HCT116 (cell line): ENCODE measurements around the gene CHD2. TPM values are rescaled to one million over a fixed set of nuclear protein-coding genes. Genes with fewer than 3 reads are reported as not detected.

Experiments used
- ATAC-seq: fragments of 200-7000 bp; cut with Tn5 transposase; 2 replicates; pipeline ENCODE4 v1.9.1; 2020; ENCODE audit warnings: mild to moderate bottlenecking, moderate library complexity
- BruUV-seq: library from RNA; stranded (reverse); fragments of 400-500 nt; replicated peaks from 2 replicates; lab custom pipeline; 2021; lab: Mats Ljungman, UMichigan
- CTCF ChIA-PET: fragments of 300-600 bp; sonication (Branson Sonifier 250); formaldehyde crosslinking; loops from one replicate; lab custom pipeline; 2021; ENCODE audit warnings: antibody characterized with exemption; lab: Charles Lee
- POLR2A ChIA-PET: fragments of 300-600, 350-600 bp; sonication (Branson Sonifier 250); formaldehyde crosslinking; loops from one replicate; lab custom pipeline; 2021; ENCODE audit warnings: antibody characterized with exemption; lab: Charles Lee
- RAD21 ChIA-PET, 2 experiments: fragments of 300-600 bp; sonication (Branson Sonifier 250); formaldehyde crosslinking; loops; one replicate each; lab custom pipeline; 2023; ENCODE audit warnings: low total read pairs in 2 of 2; ENCODE audit not compliant: uncharacterized antibody in 2 of 2, unreplicated experiment in 2 of 2, low non-redundant PET in 1 of 2; lab: Charles Lee
- DNase-seq: peaks from one replicate; pipeline ENCODE4 v3.0.0-alpha.2; 2010; ENCODE audit warnings: low read depth, low spot score
- H2AFZ ChIP-seq: fragments of 200-600 bp; shearing (Covaris generic), sonication (generic); 2 replicates; pipeline ENCODE4 v1.6.1; 2017; ENCODE audit warnings: low read depth, mixed run types, mixed read lengths, antibody characterized with exemption, low read length; ENCODE audit not compliant: poor library complexity, severe bottlenecking
- H3K27ac ChIP-seq: 2 replicates; pipeline ENCODE4 v1.5.1; 2012; ENCODE audit warnings: low read depth, low read length
- H3K27me3 ChIP-seq: fragments of 200-600 bp; sonication (generic); 2 replicates; pipeline ENCODE4 v1.6.1; 2016; ENCODE audit warnings: mixed run types, low read length, mixed read lengths; ENCODE audit not compliant: insufficient read depth
- H3K36me3 ChIP-seq, 2 experiments: fragments of 200-500 bp in 1 of 2; fragments of 200-600 bp in 1 of 2; sonication (Bioruptor generic) in 1 of 2; sonication (generic) in 1 of 2; 2 replicates each; pipeline versions ENCODE4 v1.5.1 to v1.6.1; 2014 to 2016; ENCODE audit warnings: low read length in 2 of 2, inconsistent platforms in 1 of 2, mixed read lengths in 1 of 2, mixed run types in 1 of 2; ENCODE audit not compliant: insufficient read depth in 2 of 2, control insufficient read depth in 1 of 2
- H3K4me1 ChIP-seq, 2 experiments: fragments of 200-600 bp in 1 of 2; sonication (generic) in 1 of 2; 2 replicates each; pipeline versions ENCODE4 v1.5.1 to v1.6.1; 2012 to 2017; ENCODE audit warnings: low read length in 2 of 2, inconsistent platforms in 1 of 2, mild to moderate bottlenecking in 1 of 2, mixed read lengths in 1 of 2, mixed run types in 1 of 2, moderate library complexity in 1 of 2; ENCODE audit not compliant: insufficient read depth in 2 of 2, control insufficient read depth in 1 of 2
- H3K4me2 ChIP-seq: fragments of 200-600 bp; sonication (generic); 2 replicates; pipeline ENCODE4 v1.6.1; 2017; ENCODE audit warnings: mixed run types, low read length, mixed read lengths
- H3K4me3 ChIP-seq, 2 experiments: fragments of 200-600 bp in 1 of 2; sonication (generic) in 1 of 2; replicated peaks in 1 of 2; 2 replicates each; pipeline ENCODE4 v1.5.1; 2011 to 2016; ENCODE audit warnings: low read length in 2 of 2, control low read depth in 1 of 2, low read depth in 1 of 2, mild to moderate bottlenecking in 1 of 2, mixed read lengths in 1 of 2, mixed run types in 1 of 2
- H3K79me2 ChIP-seq: fragments of 200-600 bp; sonication (generic); 2 replicates; pipeline ENCODE4 v1.6.1; 2017; ENCODE audit warnings: mild to moderate bottlenecking, mixed run types, low read length, moderate library complexity, mixed read lengths; ENCODE audit not compliant: insufficient read depth
- H3K9ac ChIP-seq: fragments of 200-600 bp; sonication (generic); 2 replicates; pipeline ENCODE4 v1.6.1; 2016; ENCODE audit warnings: low read length, mixed read lengths
- H3K9me2 ChIP-seq: fragments of 200-600 bp; sonication (generic), shearing (Covaris generic); 2 replicates; pipeline ENCODE4 v1.6.1; 2017; ENCODE audit warnings: mixed run types, mild to moderate bottlenecking, moderate library complexity; ENCODE audit not compliant: insufficient read depth
- H3K9me3 ChIP-seq, 2 experiments: fragments of 200-500 bp in 1 of 2; fragments of 200-600 bp in 1 of 2; sonication (Bioruptor generic) in 1 of 2; sonication (generic) in 1 of 2; 2 replicates each; pipeline ENCODE4 v1.6.1; 2014 to 2017; ENCODE audit warnings: low read length in 2 of 2, mixed read lengths in 2 of 2, inconsistent platforms in 1 of 2, low read depth in 1 of 2, mild to moderate bottlenecking in 1 of 2, mixed run types in 1 of 2, moderate library complexity in 1 of 2; ENCODE audit not compliant: control insufficient read depth in 1 of 2, insufficient read depth in 1 of 2
- H4K20me1 ChIP-seq: fragments of 200-600 bp; sonication (generic), shearing (Covaris generic); 2 replicates; pipeline ENCODE4 v1.6.1; 2017; ENCODE audit warnings: mixed run types, mild to moderate bottlenecking, moderate library complexity; ENCODE audit not compliant: insufficient read depth
- CBX3 ChIP-seq: IDR thresholded peaks from 2 replicates; pipeline ENCODE4 v1.6.1; 2012; ENCODE audit warnings: low read depth
- CTCF ChIP-seq, 3 experiments: fragments of 200-600 bp in 1 of 3; sonication (generic) in 1 of 3; IDR thresholded peaks in 2 of 3; conservative IDR thresholded peaks in 1 of 3; 2 replicates each; pipeline ENCODE4 v1.5.1; 2012 to 2017; ENCODE audit warnings: low read depth in 2 of 3, low read length in 2 of 3, antibody characterized with exemption in 1 of 3, borderline replicate concordance in 1 of 3, control low read depth in 1 of 3, mild to moderate bottlenecking in 1 of 3, mixed read lengths in 1 of 3, mixed run types in 1 of 3, moderate library complexity in 1 of 3; ENCODE audit not compliant: insufficient read depth in 1 of 3
- EZH2 ChIP-seq: fragments of 200-600 bp; sonication (generic); IDR thresholded peaks from 2 replicates; pipeline ENCODE4 v1.6.1; 2017; ENCODE audit warnings: antibody characterized with exemption, mixed run types
- JUND ChIP-seq: IDR thresholded peaks from 2 replicates; pipeline ENCODE4 v1.6.1; 2012
- POLR2AphosphoS5 ChIP-seq: IDR thresholded peaks from 2 replicates; pipeline ENCODE4 v1.6.1; 2011; ENCODE audit warnings: mild to moderate bottlenecking, low read depth, low read length, moderate library complexity
- intact Hi-C: fragments of 100-400 bp; cut with micrococcal nuclease; formaldehyde crosslinking; loops from 2 replicates; pipeline ENCODE4 v1.10.0; 2022
- total RNA-seq: library from RNA; stranded (reverse); gene quantifications from one replicate; pipeline ENCODE4 v1.2.1, GENCODE V29; 2021; ENCODE audit not compliant: unreplicated experiment
- TF ChIP-seq, protein P1 (sequence below): IDR thresholded peaks from 2 replicates; pipeline ENCODE4 v1.6.1; 2011; ENCODE audit warnings: mild to moderate bottlenecking, low read length, moderate library complexity; ENCODE audit not compliant: insufficient replicate concordance; ENCODE audit errors: extremely low read depth
- TF ChIP-seq, protein P2 (sequence below): IDR thresholded peaks from 2 replicates; pipeline ENCODE4 v1.6.1; 2012

Gene CHD2
- total RNA-seq, 1 experiment from 2014 or later, result 116 TPM

DNA sequence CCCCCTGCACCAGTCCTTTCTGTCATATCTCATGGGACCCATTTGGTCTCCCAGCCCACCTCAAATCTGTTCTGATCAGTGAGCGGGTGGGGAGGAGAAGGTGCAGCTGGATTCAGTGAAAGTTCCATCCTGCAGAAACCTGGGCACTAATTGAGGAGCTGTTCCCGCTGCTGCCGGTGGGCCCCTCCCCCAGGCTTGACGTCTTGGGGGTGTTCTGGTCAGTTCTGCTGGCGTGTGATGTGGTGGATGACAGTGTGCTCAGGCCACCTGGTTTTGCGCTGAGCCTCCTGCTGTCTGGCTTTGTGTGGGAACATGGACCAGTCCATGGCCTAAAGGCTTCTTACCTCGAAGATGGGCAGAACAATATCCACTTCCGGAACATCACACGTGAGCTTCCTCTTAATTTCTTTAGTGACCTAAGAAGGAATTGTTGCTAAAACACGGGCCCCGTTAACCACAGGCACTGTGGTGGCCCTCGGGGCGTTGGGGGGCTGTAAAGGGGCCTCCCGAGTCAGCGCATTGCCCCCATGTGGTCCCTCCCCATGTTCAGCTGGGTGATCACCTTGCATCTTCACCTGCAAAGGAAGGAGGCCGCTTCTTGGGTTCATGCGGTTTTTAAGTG, 129.2 kb downstream of the CHD2 start:
- TF ChIP-seq CBX3, result no peak
- TF ChIP-seq POLR2AphosphoS5, result peak; percentile 39; the same call in 1 of the 2 replicates
- no peak for TF ChIP-seq CTCF (IDR thresholded peaks at IDR 0.05 in 2 of 3, conservative IDR thresholded peaks at IDR 0.05 in 1 of 3; ENCODE audit: borderline replicate concordance in 1 of 3, insufficient read depth in 1 of 3, low read depth in 2 of 3, low read length in 2 of 3)
- no peak for TF ChIP-seq EZH2
- no peak for TF ChIP-seq JUND
- TF ChIP-seq, protein P1, sequence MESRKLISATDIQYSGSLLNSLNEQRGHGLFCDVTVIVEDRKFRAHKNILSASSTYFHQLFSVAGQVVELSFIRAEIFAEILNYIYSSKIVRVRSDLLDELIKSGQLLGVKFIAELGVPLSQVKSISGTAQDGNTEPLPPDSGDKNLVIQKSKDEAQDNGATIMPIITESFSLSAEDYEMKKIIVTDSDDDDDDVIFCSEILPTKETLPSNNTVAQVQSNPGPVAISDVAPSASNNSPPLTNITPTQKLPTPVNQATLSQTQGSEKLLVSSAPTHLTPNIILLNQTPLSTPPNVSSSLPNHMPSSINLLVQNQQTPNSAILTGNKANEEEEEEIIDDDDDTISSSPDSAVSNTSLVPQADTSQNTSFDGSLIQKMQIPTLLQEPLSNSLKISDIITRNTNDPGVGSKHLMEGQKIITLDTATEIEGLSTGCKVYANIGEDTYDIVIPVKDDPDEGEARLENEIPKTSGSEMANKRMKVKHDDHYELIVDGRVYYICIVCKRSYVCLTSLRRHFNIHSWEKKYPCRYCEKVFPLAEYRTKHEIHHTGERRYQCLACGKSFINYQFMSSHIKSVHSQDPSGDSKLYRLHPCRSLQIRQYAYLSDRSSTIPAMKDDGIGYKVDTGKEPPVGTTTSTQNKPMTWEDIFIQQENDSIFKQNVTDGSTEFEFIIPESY, result no peak
- TF ChIP-seq, protein P2, sequence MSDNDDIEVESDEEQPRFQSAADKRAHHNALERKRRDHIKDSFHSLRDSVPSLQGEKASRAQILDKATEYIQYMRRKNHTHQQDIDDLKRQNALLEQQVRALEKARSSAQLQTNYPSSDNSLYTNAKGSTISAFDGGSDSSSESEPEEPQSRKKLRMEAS, result no peak
- Histone ChIP-seq H3K4me3 (no peak overlapping the region), H3K4me1 (no peaks in the 10 kb centered on the region; a peak in 1 of 4 replicates), H3K9me2 (no peaks in the 10 kb centered on the region), H3K9ac (no peak overlapping the region), H3K27me3 (no peaks in the 10 kb centered on the region), H3K4me2 (no peak overlapping the region), H2AFZ (no peak overlapping the region), H3K27ac (no peak overlapping the region), H3K36me3 (peaks cover 16 to 19% of the 10 kb centered on the region in 2 experiments), H3K79me2 (peaks cover 5% of the 10 kb centered on the region; the same call in 1 of the 2 replicates), H3K9me3 (no peaks in the 10 kb centered on the region), H4K20me1 (no peaks in the 10 kb centered on the region)
- ATAC-seq (no peak; the same call in 1 of the 2 replicates), DNase-seq (no peak)
- ChIA-PET RAD21 (interaction anchor here (1.7 to 3.1 kb wide), 3 partner anchors 232 to 1090 kb away, joined by 4 to 25 read pairs (median 13); no protein-coding TSS in a partner anchor), CTCF (interaction anchor here (1.0 to 7.3 kb wide), 5 partner anchors 9 to 1090 kb away, joined by 3 to 125 read pairs (median 13); no protein-coding TSS in a partner anchor), POLR2A (interaction anchor here (1.0 kb wide), 2 partner anchors 9 to 227 kb away, joined by 4 read pairs; no protein-coding TSS in a partner anchor)
- BruUV-seq, result no TSS peak
- intact Hi-C loops, result no loop called here
